ENCODE data around the gene APBA2.

Gene APBA2

GRCh38 chr15:29034151-29034550, 148.4 kb downstream of the APBA2 start:
- intact Hi-C loops (cut with DNase I) = no loop called here
- DNase-seq = peak in 3 of 42 donors; percentile 0 to 41 (median 2)

GRCh38 chr15:29034593-29035335, 149.0 kb downstream of the APBA2 start:
- DNase-seq = peak in 5 of 42 donors; percentile 6 to 39 (median 23)
- intact Hi-C loops (cut with DNase I) = no loop called here

GRCh38 chr15:29035336-29036285, 149.8 kb downstream of the APBA2 start:
- intact Hi-C loops (cut with DNase I) = no loop called here
- DNase-seq = peak in 4 of 42 donors; percentile 7 to 34 (median 23)

- DNase-seq = peak in 6 of 42 donors; percentile 11 to 33 (median 19)
- intact Hi-C loops (cut with DNase I) = no loop called here
Measured at GRCh38 chr15:29037997-29038705, 152.4 kb downstream of the APBA2 start.

- intact Hi-C loops (cut with DNase I) = loop anchor here (10.0 kb wide), 1 partner anchor 45 kb away; no protein-coding TSS in a partner anchor
- DNase-seq = peak in 5 of 42 donors; percentile 14 to 34 (median 23)
Measured at GRCh38 chr15:29039466-29040369, 153.9 kb downstream of the APBA2 start.

- intact Hi-C loops (cut with DNase I) = loop anchor here (10.0 kb wide), 1 partner anchor 46 kb away; no protein-coding TSS in a partner anchor
Measured at GRCh38 chr15:29040370-29040751, 154.6 kb downstream of the APBA2 start.

GRCh38 chr15:29043736-29044502, 158.1 kb downstream of the APBA2 start:
- peak in 7 of 42 donors; percentile 28 to 64 (median 42) for DNase-seq
- intact Hi-C loops (cut with DNase I) = loop anchor here (10.0 kb wide), 1 partner anchor 49 kb away; no protein-coding TSS in a partner anchor

More at GRCh38 chr15:29040370-29040751, 154.6 kb downstream of the APBA2 start:
- DNase-seq = peak in 20 of 42 donors; percentile 19 to 76 (median 50)

- DNase-seq = peak in 4 of 42 donors; percentile 19 to 36 (median 34)
- intact Hi-C loops (cut with DNase I) = loop anchor here (10.0 kb wide), 1 partner anchor 50 kb away; no protein-coding TSS in a partner anchor
Measured at GRCh38 chr15:29044503-29044901, 158.7 kb downstream of the APBA2 start.

GRCh38 chr15:29045161-29045560, 159.4 kb downstream of the APBA2 start:
- intact Hi-C loops (cut with DNase I) = loop anchor here (10.0 kb wide), 1 partner anchor 50 kb away; no protein-coding TSS in a partner anchor
- DNase-seq = peak in 2 of 42 donors; percentile 21 to 25

GRCh38 chr15:29045717-29046116, 159.9 kb downstream of the APBA2 start:
- peak in 5 of 42 donors; percentile 13 to 43 (median 32) for DNase-seq
- intact Hi-C loops (cut with DNase I) = loop anchor here (10.0 kb wide), 1 partner anchor 51 kb away; no protein-coding TSS in a partner anchor

GRCh38 chr15:29046281-29046810, 160.6 kb downstream of the APBA2 start:
- peak in 2 of 42 donors; percentile 12 to 22 for DNase-seq
- intact Hi-C loops (cut with DNase I) = loop anchor here (10.0 kb wide), 1 partner anchor 52 kb away; no protein-coding TSS in a partner anchor

- DNase-seq = peak in 5 of 42 donors; percentile 14 to 41 (median 30)
- intact Hi-C loops (cut with DNase I) = loop anchor here (10.0 kb wide), 1 partner anchor 52 kb away; no protein-coding TSS in a partner anchor
Measured at GRCh38 chr15:29046977-29047376, 161.2 kb downstream of the APBA2 start.

- intact Hi-C loops (cut with DNase I) = loop anchor here (10.0 kb wide), 1 partner anchor 53 kb away; no protein-coding TSS in a partner anchor
- DNase-seq = peak in 2 of 42 donors; percentile 2 to 22
Measured at GRCh38 chr15:29048011-29048410, 162.2 kb downstream of the APBA2 start.

- peak in 5 of 42 donors; percentile 9 to 29 (median 12) for DNase-seq
Measured at GRCh38 chr15:29050870-29051269, 165.1 kb downstream of the APBA2 start.

GRCh38 chr15:29051422-29051821, 165.6 kb downstream of the APBA2 start:
- intact Hi-C loops (cut with DNase I) = no loop called here
- peak in 3 of 42 donors; percentile 1 to 20 (median 3) for DNase-seq

More at GRCh38 chr15:29050870-29051269, 165.1 kb downstream of the APBA2 start:
- intact Hi-C loops (cut with DNase I) = no loop called here

GRCh38 chr15:29053006-29053405, 167.2 kb downstream of the APBA2 start:
- intact Hi-C loops (cut with DNase I) = no loop called here

More at GRCh38 chr15:29053006-29053405, 167.2 kb downstream of the APBA2 start:
- DNase-seq = no peak

Data from head of caudate nucleus (tissue), 42 donors.